ENCODE data around the gene AATF. TPM values are rescaled to one million over a fixed set of nuclear protein-coding genes. Genes with fewer than 3 reads are reported as not detected.

The AATF gene
- total RNA-seq, 4 donors from 2014 or later = 30.3 to 50.5 (median 40.9) TPM

GRCh38 chr17:36989173-36989572 is 40.4 kb downstream of the AATF start:
- Histone ChIP-seq H3K36me3 (peaks cover 0 to 50% of the 10 kb centered on the region in 2 donors), H3K4me3 (no peak overlapping the region), H3K9me3 (no peaks in the 10 kb centered on the region), H3K27me3 (no peaks in the 10 kb centered on the region), H3K27ac (no peak overlapping the region), H3K4me1 (no peaks in the 10 kb centered on the region)
- no peak for DNase-seq
- no peak for ATAC-seq
- TF ChIP-seq CTCF (IDR thresholded peaks at IDR 0.05 in 4 of 5, conservative IDR thresholded peaks at IDR 0.05 in 1 of 5) (no peak), POLR2A (IDR thresholded peaks at IDR 0.05) (no peak)
- intact Hi-C loops (cut with DNase I; ENCODE audit: low total_unique reads) = no loop called here
- in situ Hi-C loops (cut with MboI; ENCODE audit: low sequenced_read_pairs in 4 of 4) = loop anchor here in 1 of 4 donors (25.0 kb wide), 1 partner anchor 98 kb away; no protein-coding TSS in a partner anchor

- ATAC-seq (no peak), DNase-seq (no peak)
- no peaks in the 10 kb centered on the region for H3K27me3 ChIP-seq
- H3K36me3 ChIP-seq = peaks cover 0 to 55% of the 10 kb centered on the region in 2 donors
- no peaks in the 10 kb centered on the region for H3K4me1 ChIP-seq
- no peak overlapping the region for H3K27ac ChIP-seq
- intact Hi-C loops (cut with DNase I; ENCODE audit: low total_unique reads) (no loop called here), in situ Hi-C loops (cut with MboI; ENCODE audit: low sequenced_read_pairs in 4 of 4) (loop anchor here in 1 of 4 donors (25.0 kb wide), 1 partner anchor 95 kb away; no protein-coding TSS in a partner anchor)
- H3K4me3 ChIP-seq = no peak overlapping the region
- TF ChIP-seq POLR2A (IDR thresholded peaks at IDR 0.05) (no peak), CTCF (IDR thresholded peaks at IDR 0.05 in 4 of 5, conservative IDR thresholded peaks at IDR 0.05 in 1 of 5) (no peak)
- H3K9me3 ChIP-seq = no peaks in the 10 kb centered on the region
These were observed 43.9 kb downstream of the AATF start for GRCh38 chr17:36992701-36993100.

GRCh38 chr17:36993227-36993626 is 44.5 kb downstream of the AATF start:
- H3K36me3 ChIP-seq = peaks cover 0 to 49% of the 10 kb centered on the region in 2 donors
- no peak overlapping the region for H3K27ac ChIP-seq
- ATAC-seq (no peak), DNase-seq (no peak)
- H3K4me1 ChIP-seq = no peaks in the 10 kb centered on the region
- no peak overlapping the region for H3K4me3 ChIP-seq
- H3K9me3 ChIP-seq = no peaks in the 10 kb centered on the region
- no peaks in the 10 kb centered on the region for H3K27me3 ChIP-seq
- in situ Hi-C loops (cut with MboI; ENCODE audit: low sequenced_read_pairs in 4 of 4) (loop anchor here in 1 of 4 donors (25.0 kb wide), 1 partner anchor 94 kb away; no protein-coding TSS in a partner anchor), intact Hi-C loops (cut with DNase I; ENCODE audit: low total_unique reads) (no loop called here)
- TF ChIP-seq POLR2A (IDR thresholded peaks at IDR 0.05) (no peak), CTCF (IDR thresholded peaks at IDR 0.05 in 4 of 5, conservative IDR thresholded peaks at IDR 0.05 in 1 of 5) (no peak)

- ATAC-seq = no peak
- TF ChIP-seq CTCF (IDR thresholded peaks at IDR 0.05 in 4 of 5, conservative IDR thresholded peaks at IDR 0.05 in 1 of 5) (no peak), POLR2A (IDR thresholded peaks at IDR 0.05) (no peak)
- intact Hi-C loops (cut with DNase I; ENCODE audit: low total_unique reads) = no loop called here
- DNase-seq = no peak
- in situ Hi-C loops (cut with MboI; ENCODE audit: low sequenced_read_pairs in 4 of 4) = loop anchor here in 1 of 4 donors (25.0 kb wide), 1 partner anchor 93 kb away; no protein-coding TSS in a partner anchor
- H3K27ac ChIP-seq = no peak overlapping the region
- H3K27me3 ChIP-seq = no peaks in the 10 kb centered on the region
- peaks cover 0 to 37% of the 10 kb centered on the region in 2 donors for H3K36me3 ChIP-seq
- no peaks in the 10 kb centered on the region for H3K9me3 ChIP-seq
- no peaks in the 10 kb centered on the region for H3K4me1 ChIP-seq
- no peak overlapping the region for H3K4me3 ChIP-seq
These were observed 45.7 kb downstream of the AATF start for GRCh38 chr17:36994438-36994837.

DNA sequence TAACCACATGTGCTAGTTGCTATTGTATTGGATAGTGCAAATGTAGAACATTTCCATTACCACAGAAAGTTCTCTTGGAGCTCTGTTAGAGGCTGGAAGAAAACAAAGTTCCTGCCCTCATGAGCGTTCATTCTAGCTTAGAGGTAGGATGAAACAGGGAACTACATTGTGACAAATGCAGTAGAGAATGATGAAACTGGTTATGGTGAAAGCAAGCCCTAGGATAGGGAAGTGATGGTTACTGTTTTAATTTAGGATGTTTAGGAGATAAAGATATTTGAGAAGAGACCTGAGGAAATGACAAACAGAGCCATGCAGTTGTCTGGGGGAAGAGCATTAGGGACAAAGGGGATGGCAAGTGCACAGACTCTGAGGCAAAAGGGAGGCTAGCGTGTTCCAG is 50.7 kb downstream of the AATF start:
- intact Hi-C loops (cut with DNase I; ENCODE audit: low total_unique reads) = no loop called here
- TF ChIP-seq CTCF (IDR thresholded peaks at IDR 0.05 in 4 of 5, conservative IDR thresholded peaks at IDR 0.05 in 1 of 5) (no peak), POLR2A (IDR thresholded peaks at IDR 0.05) (no peak)
- no peaks in the 10 kb centered on the region for H3K27me3 ChIP-seq
- H3K4me1 ChIP-seq = peaks cover 4 to 6% of the 10 kb centered on the region in 2 donors
- in situ Hi-C loops (cut with MboI; ENCODE audit: low sequenced_read_pairs in 4 of 4) = loop anchor here in 1 of 4 donors (25.0 kb wide), 1 partner anchor 88 kb away; no protein-coding TSS in a partner anchor
- H3K36me3 ChIP-seq = peaks cover 0 to 21% of the 10 kb centered on the region in 2 donors
- DNase-seq = no peak
- H3K9me3 ChIP-seq = no peaks in the 10 kb centered on the region
- no peak overlapping the region for H3K4me3 ChIP-seq
- no peak overlapping the region for H3K27ac ChIP-seq
- ATAC-seq = no peak

All from gastrocnemius medialis (tissue), 4 donors.